Measurements from ENCODE around the gene SLAMF1. TPM values are rescaled to one million over a fixed set of nuclear protein-coding genes. Genes with fewer than 3 reads are reported as not detected.

The SLAMF1 gene
- total RNA-seq, 4 donors from 2014 or later: 0.57 to 5.0 (median 0.95) TPM

DNA sequence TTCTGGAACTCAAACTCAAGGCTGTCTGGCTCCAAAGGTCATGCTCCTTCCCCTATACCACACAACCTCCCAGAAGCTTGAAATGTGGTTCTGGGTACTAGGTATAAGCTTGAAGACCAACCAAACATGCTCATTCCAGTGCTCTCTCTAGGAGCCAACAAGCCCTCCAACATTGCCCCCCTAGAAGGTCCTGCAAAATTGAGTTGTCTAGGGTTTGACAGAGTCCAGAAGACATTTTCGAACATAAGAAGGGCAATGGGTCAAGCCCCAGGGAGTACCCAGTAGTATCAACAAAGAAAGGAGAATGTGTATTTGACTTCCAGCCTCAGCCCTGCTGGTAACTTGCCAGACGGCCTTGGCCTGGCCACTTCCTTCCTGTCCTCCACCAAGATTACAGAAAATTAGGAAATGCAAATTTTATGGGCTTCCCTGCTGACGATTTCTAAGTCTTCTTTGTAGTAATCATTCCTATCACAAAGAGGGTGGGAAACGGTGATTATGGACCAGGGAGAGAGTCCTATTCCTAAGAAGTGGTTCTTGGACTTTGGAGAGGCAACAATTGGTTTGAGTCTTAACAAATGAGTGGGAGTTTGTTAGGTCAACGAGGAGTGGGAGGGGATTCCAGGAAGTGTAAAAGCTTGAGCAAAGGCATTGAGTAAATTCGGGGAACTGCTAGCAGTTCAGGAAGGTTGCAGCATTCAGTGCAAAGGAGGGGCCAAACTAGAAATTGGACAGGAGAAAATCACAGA lies 18.7 kb upstream of the SLAMF1 start:
- 33% methylated on average over 6 of the region's 6 CpGs for WGBS
- Histone ChIP-seq H3K36me3 (no peaks in the 10 kb centered on the region), H3K4me3 (no peak overlapping the region), H3K9me3 (peaks cover 0 to 13% (median 7%) of the 10 kb centered on the region in 4 donors), H3K27ac (replicated peaks in 1 of 4) (peak overlapping the region in 3 of 4 donors; percentile 4 to 67 (median 19)), H3K4me1 (peaks cover 0 to 7% (median 2%) of the 10 kb centered on the region in 4 donors), H3K27me3 (peaks cover 0 to 3% (median 0%) of the 10 kb centered on the region in 4 donors)
- peak; percentile 91 for DNase-seq (ENCODE audit: extremely low spot score)
- peak in 1 of 2 donors; percentile 7 for TF ChIP-seq POLR2AphosphoS5 (IDR thresholded peaks at IDR 0.05)
- TF ChIP-seq EP300 (IDR thresholded peaks at IDR 0.05): peak; percentile 58
- TF ChIP-seq, protein P1, sequence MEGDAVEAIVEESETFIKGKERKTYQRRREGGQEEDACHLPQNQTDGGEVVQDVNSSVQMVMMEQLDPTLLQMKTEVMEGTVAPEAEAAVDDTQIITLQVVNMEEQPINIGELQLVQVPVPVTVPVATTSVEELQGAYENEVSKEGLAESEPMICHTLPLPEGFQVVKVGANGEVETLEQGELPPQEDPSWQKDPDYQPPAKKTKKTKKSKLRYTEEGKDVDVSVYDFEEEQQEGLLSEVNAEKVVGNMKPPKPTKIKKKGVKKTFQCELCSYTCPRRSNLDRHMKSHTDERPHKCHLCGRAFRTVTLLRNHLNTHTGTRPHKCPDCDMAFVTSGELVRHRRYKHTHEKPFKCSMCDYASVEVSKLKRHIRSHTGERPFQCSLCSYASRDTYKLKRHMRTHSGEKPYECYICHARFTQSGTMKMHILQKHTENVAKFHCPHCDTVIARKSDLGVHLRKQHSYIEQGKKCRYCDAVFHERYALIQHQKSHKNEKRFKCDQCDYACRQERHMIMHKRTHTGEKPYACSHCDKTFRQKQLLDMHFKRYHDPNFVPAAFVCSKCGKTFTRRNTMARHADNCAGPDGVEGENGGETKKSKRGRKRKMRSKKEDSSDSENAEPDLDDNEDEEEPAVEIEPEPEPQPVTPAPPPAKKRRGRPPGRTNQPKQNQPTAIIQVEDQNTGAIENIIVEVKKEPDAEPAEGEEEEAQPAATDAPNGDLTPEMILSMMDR (IDR thresholded peaks at IDR 0.05): no peak
- intact Hi-C loops (cut with DNase I): no loop called here

DNA sequence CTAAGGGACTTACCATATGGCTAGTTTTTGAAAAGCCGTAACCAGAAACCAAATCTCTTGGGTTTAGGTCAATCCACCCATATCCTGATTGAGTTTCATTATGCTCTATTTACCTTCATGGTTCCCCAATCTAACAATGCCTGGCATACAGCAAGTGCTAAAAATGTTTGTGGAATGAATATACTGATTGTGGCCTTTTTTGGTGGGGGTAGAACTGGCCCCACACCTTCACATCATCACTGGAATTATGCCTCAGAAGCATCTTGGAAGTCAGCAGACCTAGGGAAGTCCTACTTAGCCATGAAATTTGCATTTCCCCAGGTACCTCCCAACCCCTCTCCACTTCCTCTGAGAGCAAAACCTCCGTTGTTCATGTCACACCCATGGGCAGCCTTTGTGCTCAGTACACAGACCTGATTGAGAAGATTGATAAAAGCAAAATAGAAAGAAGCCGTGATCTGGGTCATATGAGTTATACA lies 17.8 kb upstream of the SLAMF1 start:
- Histone ChIP-seq H3K9me3 (peaks cover 0 to 10% (median 5%) of the 10 kb centered on the region in 4 donors), H3K4me3 (no peak overlapping the region), H3K4me1 (peaks cover 0 to 7% (median 2%) of the 10 kb centered on the region in 4 donors), H3K36me3 (no peaks in the 10 kb centered on the region), H3K27ac (replicated peaks in 1 of 4) (peak overlapping the region in 1 of 4 donors; percentile 67), H3K27me3 (peaks cover 0 to 3% (median 0%) of the 10 kb centered on the region in 4 donors)
- WGBS: 68% methylated on average over 3 of the region's 3 CpGs
- TF ChIP-seq, protein P1 (IDR thresholded peaks at IDR 0.05): no peak
- TF ChIP-seq POLR2AphosphoS5 (IDR thresholded peaks at IDR 0.05) (no peak), EP300 (IDR thresholded peaks at IDR 0.05) (no peak), POLR2A (IDR thresholded peaks at IDR 0.05; ENCODE audit: low read depth) (no peak)
- no peak for DNase-seq (ENCODE audit: extremely low spot score)
- intact Hi-C loops (cut with DNase I): no loop called here

DNA sequence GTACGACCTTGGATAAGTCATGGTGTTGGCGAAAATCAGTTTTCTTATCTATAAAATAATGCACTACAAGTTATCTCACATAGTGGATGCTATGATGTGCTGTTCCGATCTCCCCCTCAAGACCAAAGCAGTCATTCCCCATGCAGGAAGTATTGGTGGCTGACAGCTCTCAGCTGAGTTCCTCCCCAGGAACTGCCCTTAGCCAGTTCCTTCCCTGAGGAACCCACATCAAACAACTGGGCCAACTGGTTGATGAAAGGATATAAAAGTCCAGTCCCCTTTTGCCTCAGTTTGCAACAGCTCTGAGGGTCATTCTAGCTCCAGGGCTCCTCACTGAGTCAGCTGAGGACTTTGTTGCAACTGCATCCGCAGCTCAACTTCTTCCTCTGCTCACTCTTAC lies 16.1 kb upstream of the SLAMF1 start:
- peaks cover 0 to 4% (median 0%) of the 10 kb centered on the region in 4 donors for H3K9me3 ChIP-seq
- TF ChIP-seq POLR2A (IDR thresholded peaks at IDR 0.05; ENCODE audit: low read depth) (no peak), POLR2AphosphoS5 (IDR thresholded peaks at IDR 0.05) (no peak), EP300 (IDR thresholded peaks at IDR 0.05) (no peak)
- TF ChIP-seq, protein P1 (IDR thresholded peaks at IDR 0.05): no peak
- H3K4me1 ChIP-seq: peaks cover 0 to 7% (median 2%) of the 10 kb centered on the region in 4 donors
- 74% methylated on average over 4 of the region's 4 CpGs for WGBS
- H3K27ac ChIP-seq (replicated peaks in 1 of 4): no peak overlapping the region
- intact Hi-C loops (cut with DNase I): no loop called here
- DNase-seq (ENCODE audit: extremely low spot score): peak; percentile 83
- H3K36me3 ChIP-seq: no peaks in the 10 kb centered on the region
- peaks cover 0 to 3% (median 0%) of the 10 kb centered on the region in 4 donors for H3K27me3 ChIP-seq
- no peak overlapping the region for H3K4me3 ChIP-seq

DNA sequence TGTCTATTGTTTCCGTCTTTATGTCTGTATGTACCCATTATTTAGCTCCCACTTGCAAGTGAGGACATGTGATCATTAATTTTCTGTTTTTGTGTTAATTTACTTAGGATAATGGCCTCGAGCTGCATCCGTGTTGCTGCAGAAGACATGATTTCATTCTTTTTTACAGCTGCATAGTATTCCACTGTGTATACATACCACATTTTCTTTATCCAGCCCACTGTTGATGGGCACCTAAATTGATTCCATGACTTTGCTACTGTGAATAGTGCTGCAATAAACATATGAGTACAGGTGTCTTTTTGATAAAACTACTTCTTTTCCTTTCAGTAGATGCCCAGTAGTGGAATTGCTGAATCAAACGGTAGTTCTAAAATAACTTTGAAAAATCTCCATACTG lies 12.7 kb upstream of the SLAMF1 start:
- Histone ChIP-seq H3K4me3 (no peak overlapping the region), H3K9me3 (peaks cover 0 to 4% (median 0%) of the 10 kb centered on the region in 4 donors), H3K27ac (replicated peaks in 1 of 4) (no peak overlapping the region), H3K4me1 (no peaks in the 10 kb centered on the region), H3K27me3 (peaks cover 0 to 3% (median 0%) of the 10 kb centered on the region in 4 donors), H3K36me3 (no peaks in the 10 kb centered on the region)
- TF ChIP-seq, protein P1 (IDR thresholded peaks at IDR 0.05): no peak
- TF ChIP-seq POLR2A (IDR thresholded peaks at IDR 0.05; ENCODE audit: low read depth) (no peak), EP300 (IDR thresholded peaks at IDR 0.05) (no peak), POLR2AphosphoS5 (IDR thresholded peaks at IDR 0.05) (no peak)
- intact Hi-C loops (cut with DNase I): no loop called here
- WGBS: 86% methylated on average over 4 of the region's 4 CpGs
- peak; percentile 17 for DNase-seq (ENCODE audit: extremely low spot score)
